Retinal pigment epithelial cell (primary cell): Measurements from ENCODE around the gene SLC12A4.

Experiments used
- DNase-seq: peaks from one replicate; pipeline ENCODE4 v3.0.0-alpha.2; 2010; ENCODE audit warnings: low read depth
- H3K4me3 ChIP-seq: 2 replicates; pipeline ENCODE4 v1.5.1; 2011; ENCODE audit warnings: mild to moderate bottlenecking, low read length, control low read depth, moderate library complexity
- CTCF ChIP-seq: conservative IDR thresholded peaks from 2 replicates; pipeline ENCODE4 v1.5.1; 2011; ENCODE audit warnings: low read depth, low read length, control low read depth, inconsistent platforms

The SLC12A4 gene

DNA sequence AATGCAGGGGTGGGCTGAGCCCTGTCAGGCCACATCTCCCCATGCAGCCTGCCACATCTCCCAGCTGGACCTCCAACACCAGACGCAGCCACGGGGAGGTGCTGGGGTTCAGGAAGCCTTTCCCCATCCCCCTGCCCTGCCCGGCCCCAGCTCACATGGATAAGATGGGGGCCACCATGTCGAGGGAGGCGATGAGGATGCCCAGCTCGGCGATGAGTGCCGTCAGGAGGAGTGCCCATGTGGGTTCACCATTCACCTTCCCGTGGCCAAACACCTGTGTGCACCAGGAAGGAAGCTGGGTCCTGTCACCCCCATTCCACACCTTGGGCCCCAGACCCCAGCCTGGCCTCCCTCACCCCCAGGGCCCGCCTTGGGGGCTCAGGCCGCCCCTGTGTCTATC is 18.8 kb downstream of the SLC12A4 start:
- no peak for TF ChIP-seq CTCF
- no peak overlapping the region for H3K4me3 ChIP-seq
- no peak for DNase-seq

GRCh38 chr16:67948015-67948414 is 20.4 kb downstream of the SLC12A4 start:
- DNase-seq: no peak
- TF ChIP-seq CTCF: no peak

DNA sequence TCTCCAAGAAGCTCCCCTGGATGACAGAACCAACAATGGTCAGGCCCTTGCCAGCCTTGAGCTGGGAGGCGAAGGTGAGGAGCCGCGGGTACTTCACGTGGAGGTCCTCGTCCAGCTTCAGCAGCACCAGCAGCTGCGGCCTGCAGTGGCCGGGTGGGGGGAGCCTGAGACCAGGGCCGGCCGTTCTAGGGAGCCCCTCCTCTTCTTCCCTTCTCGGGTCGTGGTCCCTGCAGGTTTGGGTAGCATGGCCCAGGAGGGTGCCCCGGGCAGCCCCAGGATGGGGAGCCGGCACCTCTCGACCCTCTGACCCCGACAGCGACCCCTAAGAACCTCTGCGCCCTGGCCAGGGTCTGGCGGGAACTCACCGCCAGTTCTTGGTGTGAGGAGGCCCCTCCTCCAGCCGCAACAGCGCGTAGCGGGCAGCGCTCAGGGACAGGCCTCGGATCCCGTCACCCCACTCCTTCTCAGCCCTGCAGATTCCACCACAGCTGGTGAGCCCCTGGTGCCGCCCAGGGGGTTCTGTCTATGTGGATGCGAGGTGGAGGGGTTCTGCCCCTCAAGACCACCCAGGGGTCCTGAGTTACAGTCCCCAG is 21.4 kb downstream of the SLC12A4 start:
- no peak overlapping the region for H3K4me3 ChIP-seq
- DNase-seq: no peak
- no peak for TF ChIP-seq CTCF

More at GRCh38 chr16:67948015-67948414, 20.4 kb downstream of the SLC12A4 start:
- H3K4me3 ChIP-seq: no peak overlapping the region

DNA sequence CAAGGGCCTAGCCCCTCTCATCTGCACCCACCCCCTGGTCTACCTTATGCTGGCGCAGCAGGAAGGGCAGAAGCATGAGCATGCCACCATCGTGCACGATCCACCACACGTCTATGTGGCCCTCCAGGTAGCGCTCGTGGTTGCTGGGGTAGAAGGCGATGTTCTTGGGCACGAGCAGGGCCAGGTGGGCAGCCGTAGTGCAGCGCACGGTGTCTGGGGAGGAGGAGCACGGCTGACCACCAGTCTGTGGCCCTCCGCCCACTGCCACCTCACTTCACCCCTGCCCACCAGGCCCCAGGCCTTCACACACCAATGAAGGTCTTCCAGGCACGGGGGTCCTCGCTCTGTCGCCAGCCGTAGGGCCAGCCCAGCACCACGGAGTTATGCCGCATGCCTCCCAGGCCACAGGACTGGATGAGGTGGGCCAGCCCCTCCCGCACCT is 22.3 kb downstream of the SLC12A4 start:
- DNase-seq: no peak
- H3K4me3 ChIP-seq: no peak overlapping the region
- TF ChIP-seq CTCF: no peak

DNA sequence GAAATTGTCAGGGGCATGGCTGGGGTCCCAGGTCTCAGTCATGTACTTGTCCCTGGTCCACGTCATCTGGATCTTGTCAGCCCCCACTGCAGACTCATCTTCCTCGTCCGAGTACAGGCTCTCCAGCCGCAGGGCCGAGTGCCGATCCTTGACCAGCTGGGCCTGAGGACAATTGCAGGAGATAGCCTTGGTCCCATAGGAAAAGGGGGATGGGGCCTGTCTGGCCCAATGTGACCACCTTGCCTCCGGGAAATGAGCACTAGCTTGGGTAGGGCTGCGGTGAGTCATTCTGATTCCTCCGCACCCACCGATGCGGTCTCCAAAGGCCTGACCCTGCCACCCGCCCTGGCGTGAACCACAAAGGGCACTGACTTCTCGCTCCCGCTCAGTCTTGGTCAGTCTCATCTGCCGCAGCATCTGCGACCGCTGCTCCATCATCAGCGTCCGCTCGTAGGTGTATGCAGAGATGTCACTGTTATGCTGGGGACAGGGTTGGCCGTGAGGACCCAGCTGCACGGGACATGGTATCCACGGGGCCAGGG is 23.0 kb downstream of the SLC12A4 start:
- no peak for TF ChIP-seq CTCF
- DNase-seq: no peak
- no peak overlapping the region for H3K4me3 ChIP-seq

- no peak for DNase-seq
- H3K4me3 ChIP-seq: no peak overlapping the region
- no peak for TF ChIP-seq CTCF
Observed at GRCh38 chr16:67944690-67945391, 23.6 kb downstream of the SLC12A4 start.
